C4-2B (cell line): ENCODE measurements around the gene KCNK3.

Source experiments
- ZFX ChIP-seq: fragments of 450-650 bp; IDR thresholded peaks from 2 replicates; pipeline ENCODE4 v1.6.1; 2017
- TF ChIP-seq, protein P1 (sequence below): fragments of 450-650 bp; conservative IDR thresholded peaks from 2 replicates; pipeline ENCODE4 v1.5.1; 2017; ENCODE audit warnings: mild to moderate bottlenecking

DNA sequence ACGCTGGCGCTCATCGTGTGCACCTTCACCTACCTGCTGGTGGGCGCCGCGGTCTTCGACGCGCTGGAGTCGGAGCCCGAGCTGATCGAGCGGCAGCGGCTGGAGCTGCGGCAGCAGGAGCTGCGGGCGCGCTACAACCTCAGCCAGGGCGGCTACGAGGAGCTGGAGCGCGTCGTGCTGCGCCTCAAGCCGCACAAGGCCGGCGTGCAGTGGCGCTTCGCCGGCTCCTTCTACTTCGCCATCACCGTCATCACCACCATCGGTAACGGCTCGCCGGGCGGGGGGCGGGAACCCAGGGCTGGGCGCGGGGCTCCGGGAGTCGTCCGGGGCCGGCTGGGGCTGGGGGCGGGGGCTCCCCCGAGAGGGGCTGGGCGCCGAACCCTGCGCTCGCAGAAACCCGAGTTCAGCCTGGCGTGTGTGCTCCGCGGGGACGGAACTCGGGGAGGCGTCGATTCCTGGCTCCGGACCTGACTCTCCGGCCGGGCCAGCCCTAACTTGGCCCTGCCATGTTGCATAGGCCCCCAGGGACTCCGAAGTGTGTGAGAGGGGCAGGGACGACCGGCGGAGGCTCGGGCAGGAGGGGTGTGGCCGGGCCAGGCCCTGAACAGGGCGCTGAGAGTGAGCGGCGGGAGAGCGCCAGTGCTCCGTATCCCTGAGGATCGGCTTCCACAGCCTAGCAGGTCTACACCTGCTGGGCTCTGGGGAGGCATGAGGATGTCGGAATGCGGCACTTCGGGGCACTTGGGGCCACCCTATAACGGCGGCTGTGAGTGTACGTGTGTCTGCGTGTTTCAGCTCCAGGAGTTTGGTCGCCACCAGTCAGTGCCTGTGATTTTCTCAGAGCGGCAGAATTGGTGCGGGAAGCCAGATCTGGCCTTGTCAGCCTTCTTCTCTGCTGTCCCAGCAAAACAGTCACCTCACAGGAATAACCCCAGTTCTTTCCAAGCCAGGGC is 651 bp downstream of the KCNK3 start:
- TF ChIP-seq, protein P1, sequence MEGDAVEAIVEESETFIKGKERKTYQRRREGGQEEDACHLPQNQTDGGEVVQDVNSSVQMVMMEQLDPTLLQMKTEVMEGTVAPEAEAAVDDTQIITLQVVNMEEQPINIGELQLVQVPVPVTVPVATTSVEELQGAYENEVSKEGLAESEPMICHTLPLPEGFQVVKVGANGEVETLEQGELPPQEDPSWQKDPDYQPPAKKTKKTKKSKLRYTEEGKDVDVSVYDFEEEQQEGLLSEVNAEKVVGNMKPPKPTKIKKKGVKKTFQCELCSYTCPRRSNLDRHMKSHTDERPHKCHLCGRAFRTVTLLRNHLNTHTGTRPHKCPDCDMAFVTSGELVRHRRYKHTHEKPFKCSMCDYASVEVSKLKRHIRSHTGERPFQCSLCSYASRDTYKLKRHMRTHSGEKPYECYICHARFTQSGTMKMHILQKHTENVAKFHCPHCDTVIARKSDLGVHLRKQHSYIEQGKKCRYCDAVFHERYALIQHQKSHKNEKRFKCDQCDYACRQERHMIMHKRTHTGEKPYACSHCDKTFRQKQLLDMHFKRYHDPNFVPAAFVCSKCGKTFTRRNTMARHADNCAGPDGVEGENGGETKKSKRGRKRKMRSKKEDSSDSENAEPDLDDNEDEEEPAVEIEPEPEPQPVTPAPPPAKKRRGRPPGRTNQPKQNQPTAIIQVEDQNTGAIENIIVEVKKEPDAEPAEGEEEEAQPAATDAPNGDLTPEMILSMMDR = no peak
- TF ChIP-seq ZFX = no peak
